Kidney epithelial cell (primary cell): ENCODE measurements around the gene MRPS30. TPM values are rescaled to one million over a fixed set of nuclear protein-coding genes. Genes with fewer than 3 reads are reported as not detected.

Experiments
- DNase-seq: peaks from one replicate; pipeline ENCODE4 v3.0.0-alpha.2; 2010; ENCODE audit warnings: low read depth
- H3K27me3 ChIP-seq: 2 replicates; pipeline ENCODE4 v1.6.0; 2011; ENCODE audit warnings: low read length; ENCODE audit not compliant: control insufficient read depth, insufficient read depth
- H3K36me3 ChIP-seq: 2 replicates; pipeline ENCODE4 v1.5.1; 2011; ENCODE audit warnings: low read length; ENCODE audit not compliant: control insufficient read depth, insufficient read depth
- H3K4me3 ChIP-seq: 2 replicates; pipeline ENCODE4 v1.5.1; 2011; ENCODE audit warnings: low read depth, mild to moderate bottlenecking, control low read depth, low read length
- CTCF ChIP-seq: IDR thresholded peaks from 2 replicates; pipeline ENCODE4 v1.5.1; 2011; ENCODE audit warnings: mild to moderate bottlenecking, moderate library complexity, low read length, control low read depth, inconsistent platforms; ENCODE audit not compliant: insufficient read depth, poor library complexity, severe bottlenecking
- total RNA-seq: library from RNA; depleted of rRNA; stranded (reverse); fragments of >200 nt; gene quantifications from 2 replicates; pipeline ENCODE4 v1.2.3, GENCODE V29; 2015

Gene MRPS30
- total RNA-seq, 1 donor from 2014 or later, result 131 TPM

GRCh38 chr5:44842496-44843282, 33.9 kb downstream of the MRPS30 start:
- no peak for TF ChIP-seq CTCF
- no peak overlapping the region for H3K4me3 ChIP-seq
- no peaks in the 10 kb centered on the region for H3K36me3 ChIP-seq
- DNase-seq, result peak; percentile 59
- H3K27me3 ChIP-seq, result no peaks in the 10 kb centered on the region

- H3K27me3 ChIP-seq, result no peaks in the 10 kb centered on the region
- no peak for DNase-seq
- no peak overlapping the region for H3K4me3 ChIP-seq
- no peaks in the 10 kb centered on the region for H3K36me3 ChIP-seq
- TF ChIP-seq CTCF, result no peak
Measured at GRCh38 chr5:44844744-44845143, 36.0 kb downstream of the MRPS30 start.

- Histone ChIP-seq H3K36me3 (no peaks in the 10 kb centered on the region), H3K27me3 (no peaks in the 10 kb centered on the region)
Measured at GRCh38 chr5:44845777-44846176, 37.0 kb downstream of the MRPS30 start.

DNA sequence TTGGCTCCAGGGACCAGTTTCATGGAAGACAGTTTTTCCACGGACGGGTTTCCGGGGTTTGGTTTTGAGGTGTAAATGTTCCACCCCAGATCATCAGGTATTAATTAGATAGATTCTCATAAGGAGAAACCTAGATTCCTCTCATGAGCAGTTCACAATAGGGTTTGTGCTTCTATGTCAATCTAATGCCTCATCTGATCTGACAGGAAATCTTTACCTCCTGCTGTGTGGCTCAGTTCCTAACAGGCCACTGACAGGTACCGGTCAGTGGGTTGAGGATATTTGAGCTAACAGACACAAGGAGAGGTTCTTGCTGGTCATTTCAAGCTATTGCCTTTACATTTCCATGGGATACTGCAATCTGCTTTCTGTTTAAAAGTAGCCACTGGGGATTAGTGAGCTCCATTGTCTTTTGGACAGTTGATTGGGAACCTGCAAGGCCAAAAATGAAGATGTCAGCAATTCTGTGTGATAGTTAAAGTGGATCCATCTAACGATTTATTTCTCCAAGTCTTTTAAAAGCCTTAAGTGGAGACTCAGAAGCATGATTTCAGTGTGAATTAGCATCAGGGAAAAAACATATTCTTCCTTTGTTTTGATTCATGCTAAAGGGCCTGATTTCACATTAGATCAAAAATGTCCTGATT, 38.6 kb downstream of the MRPS30 start:
- no peak for TF ChIP-seq CTCF
- DNase-seq, result no peak
- H3K36me3 ChIP-seq, result no peaks in the 10 kb centered on the region
- no peaks in the 10 kb centered on the region for H3K27me3 ChIP-seq
- H3K4me3 ChIP-seq, result no peak overlapping the region

More at GRCh38 chr5:44845777-44846176, 37.0 kb downstream of the MRPS30 start:
- H3K4me3 ChIP-seq, result no peak overlapping the region
- TF ChIP-seq CTCF, result no peak
- no peak for DNase-seq

DNA sequence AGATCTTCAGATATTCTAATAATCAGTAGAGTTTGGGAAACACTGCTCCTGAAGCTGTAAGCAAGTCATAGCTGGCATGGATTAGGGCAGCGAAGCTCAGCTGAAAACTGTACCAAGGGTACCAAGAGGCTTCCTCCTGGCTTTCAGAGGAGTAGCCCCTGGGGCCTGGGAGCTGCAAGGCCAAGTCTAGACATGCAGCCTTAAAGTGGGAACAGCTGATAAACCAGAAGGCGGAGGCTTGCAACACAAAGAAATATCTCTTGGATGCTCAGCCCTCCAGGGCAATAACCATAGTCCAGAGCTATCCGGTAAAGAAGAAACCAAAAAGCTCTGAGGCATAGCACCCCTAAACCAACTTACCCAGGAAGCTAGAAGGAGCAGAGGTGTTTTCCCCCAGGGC, 51.5 kb downstream of the MRPS30 start:
- TF ChIP-seq CTCF, result no peak
- no peaks in the 10 kb centered on the region for H3K36me3 ChIP-seq
- no peak for DNase-seq
- no peaks in the 10 kb centered on the region for H3K27me3 ChIP-seq
- H3K4me3 ChIP-seq, result no peak overlapping the region

DNA sequence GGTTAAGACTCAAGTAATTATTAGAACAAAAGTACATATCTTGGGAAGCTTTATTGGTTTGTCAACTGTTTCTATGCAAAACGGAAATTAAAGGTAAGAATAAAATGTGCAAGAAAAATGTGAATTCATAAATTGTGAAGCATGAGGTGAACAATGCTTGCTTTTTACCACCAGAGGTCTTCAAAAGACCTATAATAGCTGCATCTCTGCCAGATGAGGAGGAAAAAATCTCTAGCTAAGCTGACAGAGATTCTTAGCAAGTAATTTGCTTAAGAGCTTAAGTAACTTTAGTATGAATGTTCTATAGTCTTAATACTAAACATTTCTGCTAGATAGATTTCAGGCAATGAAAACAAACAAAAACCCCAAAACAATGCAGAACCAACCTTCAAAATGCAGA, 54.1 kb downstream of the MRPS30 start:
- no peak overlapping the region for H3K4me3 ChIP-seq
- no peaks in the 10 kb centered on the region for H3K27me3 ChIP-seq
- TF ChIP-seq CTCF, result peak; percentile 56
- peak; percentile 10 for DNase-seq
- H3K36me3 ChIP-seq, result no peaks in the 10 kb centered on the region
